K562 (cell line): ENCODE data around the gene IL17RA. TPM values are rescaled to one million over a fixed set of nuclear protein-coding genes. Genes with fewer than 3 reads are reported as not detected.
A peak's percentile ranks its signal among the peaks of the same experiment; 100 is the strongest.

Experiments
- ATF1 ChIP-seq, 2 experiments: fragments of 450-650 bp in 1 of 2; IDR thresholded peaks; 2 replicates each; pipeline ENCODE4 v1.6.1; 2016; ENCODE audit warnings: missing compliant biosample characterization in 1 of 2, missing genetic modification characterization in 1 of 2
- ATF7 ChIP-seq: fragments of 450-650 bp; IDR thresholded peaks from 2 replicates; pipeline ENCODE4 v1.7.1; 2014; ENCODE audit warnings: mild to moderate bottlenecking, moderate library complexity
- ELF1 ChIP-seq: fragments of 200-800 bp; sonication (Bioruptor generic); IDR thresholded peaks from 2 replicates; pipeline ENCODE4 v1.6.1; 2016; ENCODE audit warnings: missing genetic modification characterization, missing compliant biosample characterization
- EP400 ChIP-seq: fragments of 450-650 bp; IDR thresholded peaks from 2 replicates; pipeline ENCODE4 v1.6.1; 2017; ENCODE audit warnings: antibody characterized with exemption, mild to moderate bottlenecking, moderate library complexity
- HDAC1 ChIP-seq, 2 experiments: fragments of 450-650 bp; IDR thresholded peaks; 2 replicates each; pipeline ENCODE4 v1.6.1; 2016 to 2017; ENCODE audit warnings: inconsistent platforms in 1 of 2, mild to moderate bottlenecking in 1 of 2, moderate library complexity in 1 of 2
- KDM2B ChIP-seq: fragments of 250-450 bp; sonication (Bioruptor Pico); IDR thresholded peaks from 2 replicates; pipeline ENCODE4 v1.8.0; 2021; ENCODE audit warnings: mild to moderate bottlenecking, moderate library complexity
- KDM5B ChIP-seq: fragments of 200-600 bp; sonication (generic); IDR thresholded peaks from 2 replicates; pipeline ENCODE4 v1.6.1; 2012; ENCODE audit warnings: low read depth, mild to moderate bottlenecking, moderate library complexity, low read length, control low read depth, inconsistent platforms; ENCODE audit not compliant: insufficient replicate concordance
- KLF6 ChIP-seq: fragments of 250-450 bp; sonication (Bioruptor Pico); IDR thresholded peaks from 2 replicates; pipeline ENCODE4 v1.4.0; 2020; ENCODE audit warnings: mild to moderate bottlenecking, moderate library complexity, borderline replicate concordance
- PCBP2 ChIP-seq: fragments of 200-400 bp; formaldehyde crosslinking; IDR thresholded peaks from 2 replicates; pipeline ENCODE4 v1.6.1; 2018; ENCODE audit warnings: low read length, low read depth, mild to moderate bottlenecking, moderate library complexity; ENCODE audit not compliant: poor library complexity, severe bottlenecking
- POLR2G ChIP-seq: fragments of 200-400 bp; formaldehyde crosslinking; IDR thresholded peaks from 2 replicates; pipeline ENCODE4 v1.6.1; 2017; ENCODE audit warnings: low read depth, mild to moderate bottlenecking, antibody characterized with exemption, low read length, moderate library complexity
- RB1 ChIP-seq: fragments of 450-650 bp; IDR thresholded peaks from 2 replicates; pipeline ENCODE4 v1.6.1; 2017; ENCODE audit warnings: low read depth, mild to moderate bottlenecking
- RBFOX2 ChIP-seq: fragments of 200-400 bp; formaldehyde crosslinking; IDR thresholded peaks from 2 replicates; pipeline ENCODE4 v1.6.1; 2017; ENCODE audit warnings: low read depth, mild to moderate bottlenecking, low read length, moderate library complexity
- YBX1 ChIP-seq: fragments of 450-650 bp; IDR thresholded peaks from 2 replicates; pipeline ENCODE4 v1.7.1; 2016; ENCODE audit warnings: mild to moderate bottlenecking
- ZFP30 ChIP-seq: fragments of 250-450 bp; sonication (Bioruptor Pico); IDR thresholded peaks from 2 replicates; pipeline ENCODE4 v1.8.0; 2022; ENCODE audit warnings: moderate library complexity, mild to moderate bottlenecking, inconsistent platforms, borderline replicate concordance
- polyA plus RNA-seq, 8 experiments: library from polyadenylated mRNA; depleted of rRNA in 4 of 8; stranded (reverse) in 5 of 8; unstranded in 3 of 8; fragments of >200 nt; fragmentation: Nextera tagmentation in 2 of 8; fragmentation: Illumina TruSeq in 1 of 8; extraction: Ambion mirVana in 2 of 8; extraction: Trizol in 1 of 8; gene quantifications; 2 replicates each; pipeline versions ENCODE4 v1.2.1 to v1.2.3, GENCODE V29; 2011 to 2014; ENCODE audit warnings: inconsistent platforms in 1 of 8, missing spikeins in 1 of 8
- total RNA-seq, 7 experiments: library from RNA; depleted of rRNA in 6 of 7; stranded (reverse); fragments of >200 nt in 6 of 7; fragmentation: Illumina TruSeq in 2 of 7; extraction: Trizol in 2 of 7; gene quantifications; 2 replicates each; pipeline versions ENCODE4 v1.2.1 to v1.2.3, GENCODE V29; 2011 to 2021; ENCODE audit warnings: low replicate concordance in 1 of 7
- TF ChIP-seq, protein P1 (sequence below): fragments of 200-800 bp; sonication (Bioruptor generic); IDR thresholded peaks from 2 replicates; pipeline ENCODE4 v1.6.1; 2017; ENCODE audit warnings: missing genetic modification characterization, missing compliant biosample characterization
- TF ChIP-seq, protein P2 (sequence below): conservative IDR thresholded peaks from 2 replicates; pipeline ENCODE4 v1.6.1; 2011; ENCODE audit warnings: low read depth, mild to moderate bottlenecking, low read length; ENCODE audit not compliant: control insufficient read depth
- TF ChIP-seq, protein P3 (sequence below): fragments of 450-650 bp; IDR thresholded peaks from 2 replicates; pipeline ENCODE4 v1.6.1; 2018; ENCODE audit not compliant: partially characterized antibody

The IL17RA gene
- total and polyA plus RNA-seq, 9 of the 15 experiments (the other 6 are each of a cell fraction or from before 2014, with no cell fraction given): 0.17 to 11.8 (median 3.7) TPM

DNA sequence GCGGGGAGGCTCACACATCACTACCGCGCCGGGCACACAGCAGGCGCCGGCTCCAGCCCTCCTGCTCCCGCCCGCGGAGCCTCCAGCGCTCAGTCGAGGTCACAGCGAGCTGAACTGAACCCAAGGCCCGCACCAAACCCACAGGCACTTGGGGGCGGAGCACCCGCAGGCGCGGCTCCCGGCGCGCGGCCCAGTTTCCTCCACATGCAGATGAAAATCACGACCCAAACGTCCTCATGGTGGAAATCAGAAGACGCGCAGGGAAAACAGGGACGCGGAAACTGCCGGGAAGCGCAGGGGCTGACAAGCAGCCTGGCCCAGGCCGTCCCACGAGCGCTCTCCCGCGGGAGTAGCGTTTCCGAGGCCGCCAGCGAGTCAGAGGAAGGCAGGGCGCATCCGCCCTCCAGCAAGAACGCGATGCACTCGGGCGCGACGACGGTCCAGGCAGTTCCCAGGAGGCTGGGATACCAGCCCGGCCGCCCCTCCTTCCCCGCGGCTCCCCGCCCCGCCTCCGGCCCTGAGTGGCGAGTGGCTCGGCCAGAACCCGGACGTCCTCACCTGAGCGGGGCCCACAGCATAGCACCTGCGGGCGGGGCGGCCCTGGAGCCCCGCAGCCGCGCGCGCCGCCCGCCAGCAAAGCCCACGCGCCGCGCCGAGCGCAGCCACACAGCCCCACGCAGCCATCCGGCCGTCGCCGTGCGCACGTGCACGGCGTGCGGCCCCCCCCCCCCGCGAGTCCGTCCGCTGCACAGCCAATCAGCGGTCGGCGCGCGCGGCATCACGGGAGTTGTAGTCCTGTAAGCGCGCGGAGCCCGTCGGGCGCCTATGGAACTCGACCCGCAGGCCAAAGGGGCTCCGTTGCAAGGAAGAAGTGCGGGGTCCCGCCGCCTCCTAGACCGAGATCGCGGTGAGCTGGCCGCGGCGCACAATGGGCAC, 74.0 kb downstream of the IL17RA start, which contains the start of gene HDHD5 (continued):
- TF ChIP-seq POLR2G: peak; percentile 80
- TF ChIP-seq HDAC1 (IDR thresholded peaks at IDR 0.05): peak in 1 of 2 experiments; percentile 74; a peak in 2 of 4 replicates
- TF ChIP-seq EP400: peak; percentile 45; the same call in 1 of the 2 replicates
- TF ChIP-seq KDM2B: peak; percentile 53; the same call in 1 of the 2 replicates
- TF ChIP-seq PCBP2: no peak
- TF ChIP-seq ATF1 (CRISPR knock-in tag; IDR thresholded peaks at IDR 0.05): no peak
- TF ChIP-seq ATF1 (tag; IDR thresholded peaks at IDR 0.05): peak; percentile 57
- TF ChIP-seq, protein P1, sequence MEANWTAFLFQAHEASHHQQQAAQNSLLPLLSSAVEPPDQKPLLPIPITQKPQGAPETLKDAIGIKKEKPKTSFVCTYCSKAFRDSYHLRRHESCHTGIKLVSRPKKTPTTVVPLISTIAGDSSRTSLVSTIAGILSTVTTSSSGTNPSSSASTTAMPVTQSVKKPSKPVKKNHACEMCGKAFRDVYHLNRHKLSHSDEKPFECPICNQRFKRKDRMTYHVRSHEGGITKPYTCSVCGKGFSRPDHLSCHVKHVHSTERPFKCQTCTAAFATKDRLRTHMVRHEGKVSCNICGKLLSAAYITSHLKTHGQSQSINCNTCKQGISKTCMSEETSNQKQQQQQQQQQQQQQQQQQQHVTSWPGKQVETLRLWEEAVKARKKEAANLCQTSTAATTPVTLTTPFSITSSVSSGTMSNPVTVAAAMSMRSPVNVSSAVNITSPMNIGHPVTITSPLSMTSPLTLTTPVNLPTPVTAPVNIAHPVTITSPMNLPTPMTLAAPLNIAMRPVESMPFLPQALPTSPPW: peak; percentile 98
- TF ChIP-seq, protein P2, sequence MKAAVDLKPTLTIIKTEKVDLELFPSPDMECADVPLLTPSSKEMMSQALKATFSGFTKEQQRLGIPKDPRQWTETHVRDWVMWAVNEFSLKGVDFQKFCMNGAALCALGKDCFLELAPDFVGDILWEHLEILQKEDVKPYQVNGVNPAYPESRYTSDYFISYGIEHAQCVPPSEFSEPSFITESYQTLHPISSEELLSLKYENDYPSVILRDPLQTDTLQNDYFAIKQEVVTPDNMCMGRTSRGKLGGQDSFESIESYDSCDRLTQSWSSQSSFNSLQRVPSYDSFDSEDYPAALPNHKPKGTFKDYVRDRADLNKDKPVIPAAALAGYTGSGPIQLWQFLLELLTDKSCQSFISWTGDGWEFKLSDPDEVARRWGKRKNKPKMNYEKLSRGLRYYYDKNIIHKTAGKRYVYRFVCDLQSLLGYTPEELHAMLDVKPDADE: peak; percentile 87
- 0 out of 2 replicates have a peak, but pooled peaks have one; percentile 46 for TF ChIP-seq ELF1 (tag)
- TF ChIP-seq ZFP30 (CRISPR knock-in tag): no peak
- TF ChIP-seq KDM5B: peak; percentile 34
- TF ChIP-seq ATF7: peak; percentile 28; the same call in 1 of the 2 replicates
- TF ChIP-seq, protein P3, sequence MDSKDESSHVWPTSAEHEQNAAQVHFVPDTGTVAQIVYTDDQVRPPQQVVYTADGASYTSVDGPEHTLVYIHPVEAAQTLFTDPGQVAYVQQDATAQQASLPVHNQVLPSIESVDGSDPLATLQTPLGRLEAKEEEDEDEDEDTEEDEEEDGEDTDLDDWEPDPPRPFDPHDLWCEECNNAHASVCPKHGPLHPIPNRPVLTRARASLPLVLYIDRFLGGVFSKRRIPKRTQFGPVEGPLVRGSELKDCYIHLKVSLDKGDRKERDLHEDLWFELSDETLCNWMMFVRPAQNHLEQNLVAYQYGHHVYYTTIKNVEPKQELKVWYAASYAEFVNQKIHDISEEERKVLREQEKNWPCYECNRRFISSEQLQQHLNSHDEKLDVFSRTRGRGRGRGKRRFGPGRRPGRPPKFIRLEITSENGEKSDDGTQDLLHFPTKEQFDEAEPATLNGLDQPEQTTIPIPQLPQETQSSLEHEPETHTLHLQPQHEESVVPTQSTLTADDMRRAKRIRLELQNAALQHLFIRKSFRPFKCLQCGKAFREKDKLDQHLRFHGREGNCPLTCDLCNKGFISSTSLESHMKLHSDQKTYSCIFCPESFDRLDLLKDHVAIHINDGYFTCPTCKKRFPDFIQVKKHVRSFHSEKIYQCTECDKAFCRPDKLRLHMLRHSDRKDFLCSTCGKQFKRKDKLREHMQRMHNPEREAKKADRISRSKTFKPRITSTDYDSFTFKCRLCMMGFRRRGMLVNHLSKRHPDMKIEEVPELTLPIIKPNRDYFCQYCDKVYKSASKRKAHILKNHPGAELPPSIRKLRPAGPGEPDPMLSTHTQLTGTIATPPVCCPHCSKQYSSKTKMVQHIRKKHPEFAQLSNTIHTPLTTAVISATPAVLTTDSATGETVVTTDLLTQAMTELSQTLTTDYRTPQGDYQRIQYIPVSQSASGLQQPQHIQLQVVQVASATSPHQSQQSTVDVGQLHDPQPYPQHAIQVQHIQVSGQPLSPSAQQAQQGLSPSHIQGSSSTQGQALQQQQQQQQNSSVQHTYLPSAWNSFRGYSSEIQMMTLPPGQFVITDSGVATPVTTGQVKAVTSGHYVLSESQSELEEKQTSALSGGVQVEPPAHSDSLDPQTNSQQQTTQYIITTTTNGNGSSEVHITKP: peak; percentile 41
- TF ChIP-seq KLF6 (CRISPR knock-in tag): no peak
- TF ChIP-seq RB1: peak; percentile 72
- TF ChIP-seq YBX1: no peak
- peak; percentile 71 for TF ChIP-seq RBFOX2
